Bronchial epithelial cell (primary cell): ENCODE results near the gene FBXL7. TPM values are rescaled to one million over a fixed set of nuclear protein-coding genes. Genes with fewer than 3 reads are reported as not detected.
A peak's percentile ranks its signal among the peaks of the same experiment; 100 is the strongest.

Experiments
- DNase-seq: peaks from one replicate; pipeline ENCODE4 v3.0.0-alpha.2; 2010; ENCODE audit warnings: low read depth
- FAIRE-seq: peaks from 2 replicates; lab custom pipeline; 2011; peaks lifted over from hg19 to GRCh38; lab: Jason Lieb, UNC
- H3K27me3 ChIP-seq: 2 replicates; pipeline ENCODE4 v1.5.1; 2011; ENCODE audit warnings: low read length; ENCODE audit not compliant: control insufficient read depth, insufficient read depth
- H3K36me3 ChIP-seq: 2 replicates; pipeline ENCODE4 v1.5.1; 2011; ENCODE audit warnings: low read length; ENCODE audit not compliant: control insufficient read depth, insufficient read depth
- H3K4me3 ChIP-seq: 2 replicates; pipeline ENCODE4 v1.5.1; 2011; ENCODE audit warnings: mild to moderate bottlenecking, low read depth, low read length, control low read depth
- total RNA-seq: library from RNA; depleted of rRNA; stranded (reverse); fragments of >200 nt; gene quantifications from 2 replicates; pipeline ENCODE4 v1.2.1, GENCODE V29; 2014
- TF ChIP-seq, protein P1 (sequence below): IDR thresholded peaks from 2 replicates; pipeline ENCODE4 v1.5.1; 2011; ENCODE audit warnings: mild to moderate bottlenecking, moderate library complexity, low read length, control low read depth, inconsistent platforms; ENCODE audit not compliant: insufficient read depth, severe bottlenecking

FBXL7 gene
- total RNA-seq, 1 donor from 2014 or later = 0.26 TPM

DNA sequence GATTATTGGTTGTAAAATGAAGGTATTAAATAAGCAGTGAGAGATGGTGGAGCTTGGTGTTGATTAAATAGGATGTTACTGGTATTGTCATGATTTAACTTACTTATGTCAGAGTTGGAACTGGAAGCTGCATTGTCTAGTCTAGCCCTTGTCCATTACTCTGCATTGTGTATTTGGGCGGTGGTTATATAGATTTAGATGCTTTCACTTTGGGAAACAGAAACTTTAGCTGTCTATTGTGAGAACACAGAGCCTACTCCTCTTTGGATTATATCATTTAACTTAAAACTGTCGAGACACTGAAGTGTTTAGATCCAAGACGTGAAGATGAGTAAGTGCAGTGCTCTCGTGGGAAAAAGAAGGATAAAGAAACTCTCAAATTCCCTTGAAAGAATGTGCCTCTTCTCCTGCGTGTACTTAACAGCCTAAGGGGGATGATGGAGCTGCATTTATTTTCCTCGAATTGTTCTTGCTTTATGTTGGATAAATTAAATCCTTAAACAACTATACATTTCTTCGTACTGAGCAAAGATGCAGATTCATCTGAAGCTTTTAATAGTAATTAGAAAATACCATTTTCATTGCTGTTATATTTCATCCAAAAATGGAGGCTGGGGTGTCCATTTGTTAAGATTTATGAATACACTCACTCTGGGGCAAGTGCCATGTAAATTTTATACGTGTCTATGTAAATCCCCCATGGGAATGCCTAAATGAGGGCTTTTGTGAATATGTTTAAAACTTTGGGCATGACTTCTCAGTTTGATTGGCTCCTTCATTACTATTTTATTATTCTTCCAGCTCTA lies 21.6 kb downstream of the FBXL7 start:
- FAIRE-seq (no peak), DNase-seq (no peak)
- H3K27me3 ChIP-seq = no peaks in the 10 kb centered on the region
- H3K4me3 ChIP-seq = no peak overlapping the region
- no peaks in the 10 kb centered on the region for H3K36me3 ChIP-seq
- TF ChIP-seq, protein P1, sequence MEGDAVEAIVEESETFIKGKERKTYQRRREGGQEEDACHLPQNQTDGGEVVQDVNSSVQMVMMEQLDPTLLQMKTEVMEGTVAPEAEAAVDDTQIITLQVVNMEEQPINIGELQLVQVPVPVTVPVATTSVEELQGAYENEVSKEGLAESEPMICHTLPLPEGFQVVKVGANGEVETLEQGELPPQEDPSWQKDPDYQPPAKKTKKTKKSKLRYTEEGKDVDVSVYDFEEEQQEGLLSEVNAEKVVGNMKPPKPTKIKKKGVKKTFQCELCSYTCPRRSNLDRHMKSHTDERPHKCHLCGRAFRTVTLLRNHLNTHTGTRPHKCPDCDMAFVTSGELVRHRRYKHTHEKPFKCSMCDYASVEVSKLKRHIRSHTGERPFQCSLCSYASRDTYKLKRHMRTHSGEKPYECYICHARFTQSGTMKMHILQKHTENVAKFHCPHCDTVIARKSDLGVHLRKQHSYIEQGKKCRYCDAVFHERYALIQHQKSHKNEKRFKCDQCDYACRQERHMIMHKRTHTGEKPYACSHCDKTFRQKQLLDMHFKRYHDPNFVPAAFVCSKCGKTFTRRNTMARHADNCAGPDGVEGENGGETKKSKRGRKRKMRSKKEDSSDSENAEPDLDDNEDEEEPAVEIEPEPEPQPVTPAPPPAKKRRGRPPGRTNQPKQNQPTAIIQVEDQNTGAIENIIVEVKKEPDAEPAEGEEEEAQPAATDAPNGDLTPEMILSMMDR = no peak

DNA sequence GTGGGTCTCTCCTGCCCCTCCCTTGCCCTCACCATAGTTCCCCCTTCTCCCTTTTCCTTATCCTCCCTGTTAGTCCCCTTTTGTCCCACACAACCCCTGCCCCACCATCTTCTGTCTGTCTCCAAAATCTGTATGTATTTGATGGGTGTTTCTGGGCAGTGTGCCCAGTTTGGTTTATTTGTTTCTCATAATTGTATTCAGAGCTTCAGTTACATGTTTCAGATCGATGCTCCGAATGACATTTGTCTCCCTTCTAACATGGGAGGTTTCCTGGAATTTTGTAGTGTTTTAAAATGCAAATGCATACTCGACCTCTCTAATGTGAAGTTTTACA lies 22.2 kb downstream of the FBXL7 start:
- DNase-seq = no peak
- Histone ChIP-seq H3K4me3 (no peak overlapping the region), H3K36me3 (no peaks in the 10 kb centered on the region), H3K27me3 (no peaks in the 10 kb centered on the region)
- TF ChIP-seq, protein P1 = no peak
- FAIRE-seq = no peak

DNA sequence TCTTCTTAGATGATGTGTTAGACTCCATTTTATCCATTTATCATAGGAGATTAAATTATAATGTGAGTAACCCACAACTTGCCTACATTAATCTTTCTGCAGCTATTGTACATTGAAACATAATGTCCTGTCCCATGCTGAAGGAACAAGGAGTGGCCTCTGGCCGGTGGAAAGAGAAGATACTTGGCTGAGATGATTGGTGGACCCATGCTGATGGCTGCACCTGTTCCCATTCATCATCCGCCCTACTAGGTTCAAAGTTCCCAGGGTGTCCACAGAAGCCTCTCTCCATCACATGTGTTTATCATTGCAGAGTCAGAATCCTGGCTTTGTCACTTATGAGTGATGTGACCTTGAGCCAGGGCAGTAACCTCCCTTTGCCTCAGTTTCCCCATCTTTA lies 24.7 kb downstream of the FBXL7 start:
- TF ChIP-seq, protein P1 = no peak
- Histone ChIP-seq H3K4me3 (no peak overlapping the region), H3K27me3 (no peaks in the 10 kb centered on the region), H3K36me3 (no peaks in the 10 kb centered on the region)
- no peak for FAIRE-seq
- no peak for DNase-seq

DNA sequence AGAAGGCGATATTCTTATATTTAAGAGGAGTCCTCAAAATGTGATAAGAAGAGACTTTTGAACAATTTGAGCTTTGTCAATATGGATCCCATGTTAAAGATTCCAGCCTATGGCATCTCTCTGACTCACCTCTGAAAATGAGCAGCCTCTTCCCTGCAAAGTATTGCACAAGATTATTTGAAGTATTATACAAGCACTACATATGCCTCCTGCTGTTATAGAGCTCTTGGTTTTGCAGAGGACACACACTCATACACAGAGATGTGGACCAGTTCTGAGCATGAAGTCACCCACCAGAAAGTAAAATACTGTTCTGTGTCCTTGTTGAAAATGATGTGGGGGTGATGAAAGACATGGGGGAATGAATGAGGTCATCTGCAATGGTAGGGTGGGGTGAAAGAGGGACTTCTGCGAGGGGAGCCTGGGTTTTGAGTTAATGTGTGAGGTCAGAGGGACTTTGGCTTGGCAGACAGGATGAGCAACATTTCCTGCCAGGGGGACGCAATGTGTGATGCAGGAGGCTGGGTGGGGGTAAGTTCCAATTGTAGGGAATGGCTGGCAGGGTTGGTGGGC lies 25.8 kb downstream of the FBXL7 start:
- DNase-seq (peak; percentile 60), FAIRE-seq (no peak)
- Histone ChIP-seq H3K4me3 (no peak overlapping the region), H3K27me3 (no peaks in the 10 kb centered on the region), H3K36me3 (no peaks in the 10 kb centered on the region)
- TF ChIP-seq, protein P1 = no peak

DNA sequence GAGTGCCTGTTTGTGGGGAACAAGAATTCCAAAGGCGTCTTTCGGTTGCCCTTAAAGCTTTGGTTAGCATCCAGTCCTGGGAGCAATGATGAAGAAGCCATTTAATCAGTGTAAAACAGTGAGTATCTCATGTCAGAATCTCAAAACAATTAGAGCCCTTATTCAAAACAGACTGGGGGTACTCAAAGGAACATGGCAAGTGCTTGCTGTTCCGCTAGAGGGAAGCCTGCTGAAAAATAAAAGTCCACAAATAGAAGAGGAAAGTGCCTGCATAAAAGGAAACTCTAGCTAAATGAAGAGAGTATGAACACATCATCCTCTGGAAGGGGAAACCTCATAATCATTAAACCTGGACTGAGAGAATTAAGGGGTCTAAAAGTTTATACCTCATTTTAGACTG lies 26.4 kb downstream of the FBXL7 start:
- H3K36me3 ChIP-seq = no peaks in the 10 kb centered on the region
- no peaks in the 10 kb centered on the region for H3K27me3 ChIP-seq
- no peak for FAIRE-seq
- DNase-seq = no peak
- no peak overlapping the region for H3K4me3 ChIP-seq
- TF ChIP-seq, protein P1 = no peak
